Sigmoid colon (tissue), 4 donors: ENCODE results near the gene ATP1A1.

ENCODE experiments used
- EP300 ChIP-seq, 4 donors: sonication (generic); formaldehyde crosslinking; IDR thresholded peaks; one replicate each; pipeline ENCODE4 v1.6.1; 2017; ENCODE audit warnings: antibody characterized with exemption in 4 of 4
- POLR2A ChIP-seq, 2 donors: fragments of 450-650 bp; IDR thresholded peaks; one replicate each; pipeline ENCODE4 v1.6.1; 2016; ENCODE audit warnings: antibody characterized with exemption in 2 of 2, mild to moderate bottlenecking in 2 of 2, moderate library complexity in 2 of 2
- POLR2AphosphoS5 ChIP-seq, 4 donors: sonication (generic); formaldehyde crosslinking; IDR thresholded peaks; one replicate each; pipeline ENCODE4 v1.6.1; 2017; ENCODE audit warnings: antibody characterized with exemption in 4 of 4
- TF ChIP-seq, protein P1 (sequence below), 4 experiments: fragments of 450-650 bp in 3 of 4; fragments of 200-600 bp in 1 of 4; IDR thresholded peaks; one replicate each; pipeline ENCODE4 v1.5.1; 2016 to 2019; ENCODE audit warnings: antibody characterized with exemption in 4 of 4, mild to moderate bottlenecking in 3 of 4, moderate library complexity in 2 of 4

GRCh38 chr1:116325104-116325503, 47.9 kb upstream of the ATP1A1 start:
- TF ChIP-seq, protein P1, sequence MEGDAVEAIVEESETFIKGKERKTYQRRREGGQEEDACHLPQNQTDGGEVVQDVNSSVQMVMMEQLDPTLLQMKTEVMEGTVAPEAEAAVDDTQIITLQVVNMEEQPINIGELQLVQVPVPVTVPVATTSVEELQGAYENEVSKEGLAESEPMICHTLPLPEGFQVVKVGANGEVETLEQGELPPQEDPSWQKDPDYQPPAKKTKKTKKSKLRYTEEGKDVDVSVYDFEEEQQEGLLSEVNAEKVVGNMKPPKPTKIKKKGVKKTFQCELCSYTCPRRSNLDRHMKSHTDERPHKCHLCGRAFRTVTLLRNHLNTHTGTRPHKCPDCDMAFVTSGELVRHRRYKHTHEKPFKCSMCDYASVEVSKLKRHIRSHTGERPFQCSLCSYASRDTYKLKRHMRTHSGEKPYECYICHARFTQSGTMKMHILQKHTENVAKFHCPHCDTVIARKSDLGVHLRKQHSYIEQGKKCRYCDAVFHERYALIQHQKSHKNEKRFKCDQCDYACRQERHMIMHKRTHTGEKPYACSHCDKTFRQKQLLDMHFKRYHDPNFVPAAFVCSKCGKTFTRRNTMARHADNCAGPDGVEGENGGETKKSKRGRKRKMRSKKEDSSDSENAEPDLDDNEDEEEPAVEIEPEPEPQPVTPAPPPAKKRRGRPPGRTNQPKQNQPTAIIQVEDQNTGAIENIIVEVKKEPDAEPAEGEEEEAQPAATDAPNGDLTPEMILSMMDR (IDR thresholded peaks at IDR 0.05), result no peak
- TF ChIP-seq EP300 (IDR thresholded peaks at IDR 0.05) (no peak), POLR2A (IDR thresholded peaks at IDR 0.05) (no peak), POLR2AphosphoS5 (IDR thresholded peaks at IDR 0.05) (no peak)
